HG03159 (cell line): Measurements from ENCODE around the gene SEPTIN5.
"Not testable (repeated sequence)": the region's sequence is repeated elsewhere in the genome, so short reads cannot be mapped to it uniquely, and the experiment has no call there.

Experiments
- ATAC-seq: cut with Tn5 transposase; IDR thresholded peaks from one replicate; pipeline ENCODE4 v1.9.1; 2021; ENCODE audit warnings: mild to moderate bottlenecking, moderate library complexity; ENCODE audit not compliant: unreplicated experiment

SEPTIN5 gene

GRCh38 chr22:19680287-19680881 lies 33.9 kb upstream of the SEPTIN5 start:
- no peak for ATAC-seq

- ATAC-seq: no peak
Measured at GRCh38 chr22:19680911-19681862, 33.1 kb upstream of the SEPTIN5 start.

GRCh38 chr22:19681863-19682245 lies 32.4 kb upstream of the SEPTIN5 start:
- no peak for ATAC-seq

- no peak for ATAC-seq
Measured at GRCh38 chr22:19686946-19687345, 27.4 kb upstream of the SEPTIN5 start.

- ATAC-seq: no peak
Measured at GRCh38 chr22:19687561-19688300, 26.6 kb upstream of the SEPTIN5 start.

GRCh38 chr22:19688301-19689290 lies 25.7 kb upstream of the SEPTIN5 start:
- ATAC-seq: no peak

- ATAC-seq: no peak
Measured at GRCh38 chr22:19689408-19689807, 24.9 kb upstream of the SEPTIN5 start.

GRCh38 chr22:19691007-19691720 lies 23.1 kb upstream of the SEPTIN5 start:
- no peak for ATAC-seq

- ATAC-seq: no peak
Measured at GRCh38 chr22:19691721-19692341, 22.5 kb upstream of the SEPTIN5 start.

- no peak for ATAC-seq
Measured at GRCh38 chr22:19693581-19693980, 20.7 kb upstream of the SEPTIN5 start.

GRCh38 chr22:19693981-19694670 lies 20.2 kb upstream of the SEPTIN5 start:
- ATAC-seq: no peak

- no peak for ATAC-seq
Measured at GRCh38 chr22:19694696-19695095, 19.6 kb upstream of the SEPTIN5 start.

GRCh38 chr22:19696504-19697276 lies 17.6 kb upstream of the SEPTIN5 start:
- no peak for ATAC-seq

- ATAC-seq: not testable (repeated sequence)
Measured at GRCh38 chr22:19697871-19698270, 16.4 kb upstream of the SEPTIN5 start.

GRCh38 chr22:19700790-19701419 lies 13.4 kb upstream of the SEPTIN5 start:
- ATAC-seq: no peak

- ATAC-seq: no peak
Measured at GRCh38 chr22:19701420-19702145, 12.7 kb upstream of the SEPTIN5 start.

- ATAC-seq: no peak
Measured at GRCh38 chr22:19703869-19704268, 10.4 kb upstream of the SEPTIN5 start.
